Fibroblast of mammary gland (primary cell): ENCODE measurements around the gene ZNF778.
"Not testable (repeated sequence)": the region's sequence is repeated elsewhere in the genome, so short reads cannot be mapped to it uniquely, and the experiment has no call there.

Experiments
- DNase-seq: peaks from one replicate; pipeline ENCODE4 v3.0.0-alpha.2; 2010; ENCODE audit warnings: low read depth
- H3K4me3 ChIP-seq: 2 replicates; pipeline ENCODE4 v1.5.1; 2011; ENCODE audit warnings: low read depth, mild to moderate bottlenecking, low read length, moderate library complexity; ENCODE audit not compliant: control insufficient read depth
- CTCF ChIP-seq: conservative IDR thresholded peaks from 2 replicates; pipeline ENCODE4 v1.5.1; 2011; ENCODE audit warnings: low read depth, low read length, inconsistent platforms; ENCODE audit not compliant: control insufficient read depth, insufficient read depth

ZNF778 gene

GRCh38 chr16:89256651-89257254, 39.2 kb downstream of the ZNF778 start:
- peak overlapping the region; percentile 47 for H3K4me3 ChIP-seq
- TF ChIP-seq CTCF = no peak
- DNase-seq = peak; percentile 65

- DNase-seq = no peak
- peak overlapping the region; percentile 47 for H3K4me3 ChIP-seq
- no peak for TF ChIP-seq CTCF
Observed at GRCh38 chr16:89257281-89257731, 39.8 kb downstream of the ZNF778 start.

- DNase-seq = no peak
- peak; percentile 4 for TF ChIP-seq CTCF
- peak overlapping the region; percentile 47 for H3K4me3 ChIP-seq
Observed at GRCh38 chr16:89257757-89258465, 40.4 kb downstream of the ZNF778 start.

- not testable (repeated sequence) for DNase-seq, H3K4me3 ChIP-seq
Observed at GRCh38 chr16:89259901-89260300, 42.4 kb downstream of the ZNF778 start.

- DNase-seq = peak; percentile 31
- TF ChIP-seq CTCF = no peak
- H3K4me3 ChIP-seq = no peak overlapping the region
Observed at GRCh38 chr16:89261691-89262563, 44.4 kb downstream of the ZNF778 start.

GRCh38 chr16:89264800-89265550, 47.5 kb downstream of the ZNF778 start:
- TF ChIP-seq CTCF = no peak
- DNase-seq = no peak
- H3K4me3 ChIP-seq = no peak overlapping the region
